ENCODE results near the gene GPC5.

DNA sequence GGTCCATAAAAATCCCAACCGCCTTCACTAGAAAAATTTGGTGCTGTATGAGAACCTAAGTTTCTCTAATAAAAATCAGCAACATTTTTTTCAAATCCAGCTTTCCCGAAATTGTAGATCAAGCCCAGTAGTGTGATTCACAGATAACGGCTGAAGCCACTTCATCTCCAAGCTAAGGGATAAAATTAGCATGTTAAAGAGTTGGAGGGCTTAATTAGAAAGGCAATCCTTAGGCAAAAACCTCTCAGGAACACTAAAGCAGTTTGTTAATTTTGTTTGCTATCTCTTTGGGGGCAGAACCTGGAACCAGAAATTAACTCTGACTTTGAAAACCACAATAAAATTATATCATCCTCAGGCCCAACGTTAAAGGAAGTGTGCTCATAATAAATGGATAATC is 820.2 kb downstream of the GPC5 start:
- TF ChIP-seq PHF8 (IDR thresholded peaks at IDR 0.05; ENCODE audit: borderline replicate concordance, low read length): no peak
- no peak for TF ChIP-seq POLR2A (conservative IDR thresholded peaks at IDR 0.05)
- TF ChIP-seq CTCF (IDR thresholded peaks at IDR 0.05 in 2 of 3, conservative IDR thresholded peaks at IDR 0.05 in 1 of 3; ENCODE audit: insufficient read depth in 2 of 3, low read depth in 1 of 3, low read length in 3 of 3): no peak
- TF ChIP-seq, protein P1, sequence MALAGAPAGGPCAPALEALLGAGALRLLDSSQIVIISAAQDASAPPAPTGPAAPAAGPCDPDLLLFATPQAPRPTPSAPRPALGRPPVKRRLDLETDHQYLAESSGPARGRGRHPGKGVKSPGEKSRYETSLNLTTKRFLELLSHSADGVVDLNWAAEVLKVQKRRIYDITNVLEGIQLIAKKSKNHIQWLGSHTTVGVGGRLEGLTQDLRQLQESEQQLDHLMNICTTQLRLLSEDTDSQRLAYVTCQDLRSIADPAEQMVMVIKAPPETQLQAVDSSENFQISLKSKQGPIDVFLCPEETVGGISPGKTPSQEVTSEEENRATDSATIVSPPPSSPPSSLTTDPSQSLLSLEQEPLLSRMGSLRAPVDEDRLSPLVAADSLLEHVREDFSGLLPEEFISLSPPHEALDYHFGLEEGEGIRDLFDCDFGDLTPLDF (CRISPR knock-in tag; IDR thresholded peaks at IDR 0.05): no peak
- no peak for TF ChIP-seq TSHZ1 (CRISPR knock-in tag; IDR thresholded peaks at IDR 0.05)
